ENCODE data around the gene HAUS8.

Gene HAUS8

DNA sequence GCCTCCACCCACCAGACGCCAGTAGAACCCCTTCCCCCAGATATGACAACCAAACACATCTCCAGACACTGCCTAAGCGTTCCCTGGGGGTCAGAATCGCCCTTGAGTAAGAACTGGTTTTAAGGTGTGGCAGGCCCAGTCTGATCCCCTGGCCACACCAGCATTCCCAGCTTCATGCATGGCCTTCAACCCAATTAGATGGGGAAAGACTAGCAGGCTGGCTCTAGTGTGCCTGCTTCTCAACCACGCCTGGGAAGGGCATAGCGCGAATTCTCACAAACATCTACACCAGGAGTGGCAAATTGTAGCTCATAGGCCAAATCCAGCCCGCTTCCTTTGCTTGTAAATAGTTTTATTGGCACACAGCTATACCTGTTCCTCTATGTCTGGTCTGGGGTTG is 13.6 kb downstream of the HAUS8 start:
- Histone ChIP-seq H3K27ac (no peak overlapping the region), H3K4me1 (no peaks in the 10 kb centered on the region), H3K9me3 (peaks cover 0 to 17% (median 15%) of the 10 kb centered on the region in 3 donors), H3K36me3 (peaks cover 35 to 54% (median 35%) of the 10 kb centered on the region in 3 donors), H3K4me3 (no peak overlapping the region), H3K27me3 (no peaks in the 10 kb centered on the region)
- intact Hi-C loops (cut with DNase I; ENCODE audit: low total_unique reads): no loop called here
- no peak for TF ChIP-seq CTCF (IDR thresholded peaks at IDR 0.05)
- no peak for DNase-seq

DNA sequence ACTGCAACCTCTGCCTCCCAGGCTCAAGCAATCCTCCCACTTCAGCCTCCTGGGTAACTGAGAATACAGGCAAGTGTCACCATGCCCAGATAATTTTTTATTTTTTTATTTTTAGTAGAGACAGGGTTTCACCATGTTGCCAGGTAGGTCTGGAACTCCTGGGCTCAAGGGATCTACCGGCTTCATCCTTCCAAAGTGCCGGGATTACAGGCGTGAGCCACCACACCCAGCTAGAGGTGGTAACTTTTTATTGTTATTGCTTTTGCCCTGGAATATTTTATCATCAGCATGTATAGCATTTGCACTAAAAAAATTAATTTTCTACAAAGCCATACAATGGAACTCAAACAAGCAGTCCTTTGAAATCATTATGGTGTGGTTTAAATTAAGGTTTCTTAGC is 14.0 kb downstream of the HAUS8 start:
- Histone ChIP-seq H3K27ac (no peak overlapping the region), H3K36me3 (peaks cover 32 to 55% (median 35%) of the 10 kb centered on the region in 3 donors), H3K4me3 (no peak overlapping the region), H3K4me1 (no peaks in the 10 kb centered on the region), H3K27me3 (no peaks in the 10 kb centered on the region), H3K9me3 (peaks cover 0 to 17% (median 15%) of the 10 kb centered on the region in 3 donors)
- no peak for TF ChIP-seq CTCF (IDR thresholded peaks at IDR 0.05)
- no peak for DNase-seq
- intact Hi-C loops (cut with DNase I; ENCODE audit: low total_unique reads): no loop called here

GRCh38 chr19:17060802-17061201 is 14.4 kb downstream of the HAUS8 start:
- intact Hi-C loops (cut with DNase I; ENCODE audit: low total_unique reads): no loop called here
- peaks cover 30 to 55% (median 35%) of the 10 kb centered on the region in 3 donors for H3K36me3 ChIP-seq
- H3K4me1 ChIP-seq: no peaks in the 10 kb centered on the region
- peaks cover 0 to 17% (median 15%) of the 10 kb centered on the region in 3 donors for H3K9me3 ChIP-seq
- H3K27me3 ChIP-seq: no peaks in the 10 kb centered on the region
- TF ChIP-seq CTCF (IDR thresholded peaks at IDR 0.05): no peak
- no peak for DNase-seq
- no peak overlapping the region for H3K4me3 ChIP-seq
- no peak overlapping the region for H3K27ac ChIP-seq

DNA sequence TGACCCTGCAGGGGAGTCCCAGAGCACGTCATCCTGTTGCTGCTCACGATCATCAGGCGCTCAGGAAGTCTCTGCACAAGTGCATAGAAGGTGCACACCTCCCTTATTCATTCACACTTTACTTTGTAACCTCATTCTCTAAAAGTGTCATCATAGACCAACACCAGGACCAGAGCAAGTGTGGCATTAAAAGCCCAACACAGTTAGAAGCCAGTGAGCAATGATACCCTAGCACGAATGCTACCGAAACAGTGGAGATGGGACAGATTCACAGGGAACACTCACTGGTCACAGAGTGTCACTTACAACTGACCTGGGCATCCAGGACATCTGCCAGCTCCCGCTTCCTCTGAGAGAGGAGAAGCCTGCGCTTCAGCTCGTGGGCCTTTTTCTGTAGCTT is 17.0 kb downstream of the HAUS8 start:
- H3K27me3 ChIP-seq: no peaks in the 10 kb centered on the region
- peaks cover 0 to 17% (median 15%) of the 10 kb centered on the region in 3 donors for H3K9me3 ChIP-seq
- DNase-seq: no peak
- no peak overlapping the region for H3K4me3 ChIP-seq
- no peaks in the 10 kb centered on the region for H3K4me1 ChIP-seq
- H3K36me3 ChIP-seq: peaks cover 34 to 75% (median 48%) of the 10 kb centered on the region in 3 donors
- intact Hi-C loops (cut with DNase I; ENCODE audit: low total_unique reads): no loop called here
- TF ChIP-seq CTCF (IDR thresholded peaks at IDR 0.05): no peak
- no peak overlapping the region for H3K27ac ChIP-seq

GRCh38 chr19:17055636-17056035 is 19.6 kb downstream of the HAUS8 start:
- no peak overlapping the region for H3K4me3 ChIP-seq
- no peaks in the 10 kb centered on the region for H3K27me3 ChIP-seq
- intact Hi-C loops (cut with DNase I; ENCODE audit: low total_unique reads): no loop called here
- H3K4me1 ChIP-seq: no peaks in the 10 kb centered on the region
- no peak overlapping the region for H3K27ac ChIP-seq
- peaks cover 35 to 90% (median 51%) of the 10 kb centered on the region in 3 donors for H3K36me3 ChIP-seq
- DNase-seq: no peak
- no peak for TF ChIP-seq CTCF (IDR thresholded peaks at IDR 0.05)
- H3K9me3 ChIP-seq: peaks cover 0 to 17% (median 15%) of the 10 kb centered on the region in 3 donors

DNA sequence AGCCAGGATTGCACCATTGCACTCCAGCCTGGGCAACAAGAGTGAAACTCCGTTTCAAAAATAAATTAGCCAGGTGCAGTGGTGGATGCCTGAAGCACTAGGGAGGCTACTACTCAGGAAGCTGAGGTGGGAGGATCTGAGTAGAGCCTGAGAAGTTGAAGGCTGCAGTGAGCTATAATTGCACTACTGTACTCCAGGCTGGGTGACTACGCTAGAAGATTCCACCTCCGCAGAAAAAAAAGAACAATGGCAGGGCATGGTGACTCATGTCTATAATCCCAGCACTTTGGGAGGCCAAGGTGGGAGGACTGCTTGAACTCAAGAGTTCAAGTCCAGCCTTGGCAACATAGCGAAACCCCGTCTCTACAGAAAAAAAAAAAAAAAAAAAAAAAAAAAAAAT is 20.5 kb downstream of the HAUS8 start:
- peaks cover 35 to 96% (median 56%) of the 10 kb centered on the region in 3 donors for H3K36me3 ChIP-seq
- no peaks in the 10 kb centered on the region for H3K4me1 ChIP-seq
- no peak for TF ChIP-seq CTCF (IDR thresholded peaks at IDR 0.05)
- intact Hi-C loops (cut with DNase I; ENCODE audit: low total_unique reads): loop anchor here (5.0 kb wide), 1 partner anchor 282 kb away; no protein-coding TSS in a partner anchor
- no peaks in the 10 kb centered on the region for H3K27me3 ChIP-seq
- H3K27ac ChIP-seq: no peak overlapping the region
- H3K4me3 ChIP-seq: no peak overlapping the region
- no peak for DNase-seq
- peaks cover 0 to 17% (median 15%) of the 10 kb centered on the region in 3 donors for H3K9me3 ChIP-seq
